Endothelial cell of hepatic sinusoid (primary cell): ENCODE measurements around the gene SLC25A3.
"Not testable (repeated sequence)": the region's sequence is repeated elsewhere in the genome, so short reads cannot be mapped to it uniquely, and the experiment has no call there.

Experiments used
- in situ Hi-C: cut with HindIII; loops from 2 replicates; pipeline ENCODE4 v1.10.0; 2017; ENCODE audit warnings: low sequenced_read_pairs

The SLC25A3 gene

GRCh38 chr12:98593351-98594049 is at the start of gene SLC25A3:
Gene SLC25A3 (plus strand): TSS chr12:98593686. CDS start chr12:98593979, 293 bp downstream.
- in situ Hi-C loops: no loop called here

GRCh38 chr12:98543701-98544100 is 49.8 kb upstream of the SLC25A3 start:
- in situ Hi-C loops: no loop called here

GRCh38 chr12:98544751-98545150 is 48.7 kb upstream of the SLC25A3 start:
- in situ Hi-C loops: no loop called here

- in situ Hi-C loops: no loop called here
These were observed 43.9 kb upstream of the SLC25A3 start for GRCh38 chr12:98549371-98550110.

GRCh38 chr12:98551787-98552186 is 41.7 kb upstream of the SLC25A3 start:
- in situ Hi-C loops: no loop called here

- in situ Hi-C loops: not testable (repeated sequence)
These were observed 35.4 kb upstream of the SLC25A3 start for GRCh38 chr12:98558097-98558496.

- in situ Hi-C loops: no loop called here
These were observed 33.8 kb upstream of the SLC25A3 start for GRCh38 chr12:98559666-98560065.

GRCh38 chr12:98561846-98562245 is 31.6 kb upstream of the SLC25A3 start:
- in situ Hi-C loops: no loop called here

- in situ Hi-C loops: no loop called here
These were observed 21.5 kb upstream of the SLC25A3 start for GRCh38 chr12:98572010-98572409.

GRCh38 chr12:98574110-98574509 is 19.4 kb upstream of the SLC25A3 start:
- in situ Hi-C loops: no loop called here

GRCh38 chr12:98575013-98575412 is 18.5 kb upstream of the SLC25A3 start:
- in situ Hi-C loops: no loop called here

GRCh38 chr12:98576795-98577194 is 16.7 kb upstream of the SLC25A3 start:
- in situ Hi-C loops: not testable (repeated sequence)

- in situ Hi-C loops: no loop called here
These were observed 15.1 kb upstream of the SLC25A3 start for GRCh38 chr12:98578392-98578791.

GRCh38 chr12:98578821-98579220 is 14.7 kb upstream of the SLC25A3 start:
- in situ Hi-C loops: no loop called here

GRCh38 chr12:98579347-98579746 is 14.1 kb upstream of the SLC25A3 start:
- in situ Hi-C loops: no loop called here

GRCh38 chr12:98579835-98580234 is 13.7 kb upstream of the SLC25A3 start:
- in situ Hi-C loops: no loop called here

GRCh38 chr12:98580695-98581094 is 12.8 kb upstream of the SLC25A3 start:
- in situ Hi-C loops: no loop called here

GRCh38 chr12:98581101-98581500 is 12.4 kb upstream of the SLC25A3 start:
- in situ Hi-C loops: no loop called here

- in situ Hi-C loops: no loop called here
These were observed 11.4 kb upstream of the SLC25A3 start for GRCh38 chr12:98582093-98582492.

GRCh38 chr12:98587084-98587483 is 6.4 kb upstream of the SLC25A3 start:
- in situ Hi-C loops: no loop called here

- in situ Hi-C loops: no loop called here
These were observed 2.3 kb upstream of the SLC25A3 start for GRCh38 chr12:98591209-98591608.

GRCh38 chr12:98592825-98593322 is 612 bp upstream of the SLC25A3 start:
- in situ Hi-C loops: no loop called here
